Omental fat pad (tissue), 4 donors: Measurements from ENCODE around the gene SNX14. TPM values are rescaled to one million over a fixed set of nuclear protein-coding genes. Genes with fewer than 3 reads are reported as not detected.

ENCODE experiments used
- ATAC-seq: fragments of 150-250 bp; one replicate; pipeline ENCODE4 v1.9.1; 2016; ENCODE audit warnings: mild to moderate bottlenecking, moderate library complexity; ENCODE audit not compliant: low FRiP score
- DNase-seq: peaks from one replicate; pipeline ENCODE4 v3.0.0-alpha.2; 2019; ENCODE audit warnings: low spot score
- total RNA-seq, 4 donors: library from RNA; depleted of rRNA; stranded (reverse); fragments of >200 nt; gene quantifications; one replicate each; pipeline ENCODE4 v1.1.0, GENCODE V29; 2016
- TF ChIP-seq, protein P1 (sequence below), 3 donors: fragments of 450-650 bp; IDR thresholded peaks; one replicate each; pipeline ENCODE4 v1.5.1; 2016 to 2017; ENCODE audit warnings: antibody characterized with exemption in 3 of 3, mild to moderate bottlenecking in 3 of 3, moderate library complexity in 2 of 3

The SNX14 gene
- total RNA-seq, 4 donors from 2014 or later, result 62.8 to 97.6 (median 85.9) TPM

DNA sequence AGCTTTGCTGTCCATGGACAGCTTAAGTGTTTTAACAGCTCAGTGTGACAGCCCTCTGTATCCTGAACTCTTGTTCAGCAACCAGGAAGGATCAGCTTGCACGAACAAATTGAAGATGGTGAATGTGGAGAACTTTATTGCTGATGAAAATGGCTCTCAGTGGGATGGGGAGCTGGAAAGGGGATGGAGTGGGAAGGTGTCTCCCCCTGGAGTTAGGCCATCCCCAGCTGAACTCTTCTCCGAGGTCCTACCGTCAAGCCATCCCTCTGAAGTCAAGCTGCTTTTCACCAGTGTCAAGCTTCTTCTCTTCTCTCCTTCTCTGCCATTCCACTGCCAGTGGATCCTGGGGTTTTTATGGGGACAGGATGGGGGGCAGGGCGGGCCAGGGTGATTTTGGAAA lies 117.1 kb downstream of the SNX14 start:
- ATAC-seq, result no peak
- TF ChIP-seq, protein P1, sequence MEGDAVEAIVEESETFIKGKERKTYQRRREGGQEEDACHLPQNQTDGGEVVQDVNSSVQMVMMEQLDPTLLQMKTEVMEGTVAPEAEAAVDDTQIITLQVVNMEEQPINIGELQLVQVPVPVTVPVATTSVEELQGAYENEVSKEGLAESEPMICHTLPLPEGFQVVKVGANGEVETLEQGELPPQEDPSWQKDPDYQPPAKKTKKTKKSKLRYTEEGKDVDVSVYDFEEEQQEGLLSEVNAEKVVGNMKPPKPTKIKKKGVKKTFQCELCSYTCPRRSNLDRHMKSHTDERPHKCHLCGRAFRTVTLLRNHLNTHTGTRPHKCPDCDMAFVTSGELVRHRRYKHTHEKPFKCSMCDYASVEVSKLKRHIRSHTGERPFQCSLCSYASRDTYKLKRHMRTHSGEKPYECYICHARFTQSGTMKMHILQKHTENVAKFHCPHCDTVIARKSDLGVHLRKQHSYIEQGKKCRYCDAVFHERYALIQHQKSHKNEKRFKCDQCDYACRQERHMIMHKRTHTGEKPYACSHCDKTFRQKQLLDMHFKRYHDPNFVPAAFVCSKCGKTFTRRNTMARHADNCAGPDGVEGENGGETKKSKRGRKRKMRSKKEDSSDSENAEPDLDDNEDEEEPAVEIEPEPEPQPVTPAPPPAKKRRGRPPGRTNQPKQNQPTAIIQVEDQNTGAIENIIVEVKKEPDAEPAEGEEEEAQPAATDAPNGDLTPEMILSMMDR (IDR thresholded peaks at IDR 0.05), result no peak
- DNase-seq, result no peak

DNA sequence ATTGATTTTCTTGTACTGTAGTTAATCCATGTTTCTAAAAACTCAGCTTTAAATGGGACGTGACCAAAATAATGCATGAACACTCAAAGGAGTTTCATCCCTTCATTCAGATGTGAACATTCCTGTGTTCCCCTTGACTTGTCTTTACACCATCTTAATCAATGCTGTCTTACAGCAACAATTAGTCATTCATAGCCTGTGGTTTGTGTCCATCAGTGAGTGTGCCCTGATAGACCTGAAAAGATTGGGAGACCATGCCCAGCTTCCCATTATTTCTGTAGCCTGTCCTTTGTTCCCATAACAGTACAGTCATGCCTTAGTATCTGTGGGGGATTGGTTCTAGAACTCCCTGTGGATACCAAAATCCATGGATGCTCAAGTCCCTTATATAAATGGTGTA lies 119.9 kb downstream of the SNX14 start:
- no peak for DNase-seq
- no peak for ATAC-seq
- TF ChIP-seq, protein P1 (IDR thresholded peaks at IDR 0.05), result no peak

DNA sequence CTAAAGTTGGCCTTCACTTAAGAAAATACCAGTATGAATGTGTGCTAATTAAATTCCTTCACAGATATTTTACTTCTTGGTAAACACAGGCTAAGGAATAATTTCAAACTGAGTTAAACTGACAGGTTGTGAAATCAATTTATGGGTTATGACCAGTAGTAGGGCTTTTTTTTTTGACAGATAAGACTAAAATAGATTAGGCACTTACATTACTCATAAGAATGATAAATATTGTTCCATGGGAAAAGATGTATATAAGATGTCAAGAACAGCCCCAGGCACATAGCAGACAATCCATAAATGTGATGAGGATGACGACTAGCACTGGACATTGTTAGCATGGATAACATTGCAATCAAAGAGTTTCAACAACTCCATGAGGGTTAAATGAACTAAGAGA lies 120.9 kb downstream of the SNX14 start:
- TF ChIP-seq, protein P1 (IDR thresholded peaks at IDR 0.05), result no peak
- DNase-seq (no peak), ATAC-seq (no peak)

DNA sequence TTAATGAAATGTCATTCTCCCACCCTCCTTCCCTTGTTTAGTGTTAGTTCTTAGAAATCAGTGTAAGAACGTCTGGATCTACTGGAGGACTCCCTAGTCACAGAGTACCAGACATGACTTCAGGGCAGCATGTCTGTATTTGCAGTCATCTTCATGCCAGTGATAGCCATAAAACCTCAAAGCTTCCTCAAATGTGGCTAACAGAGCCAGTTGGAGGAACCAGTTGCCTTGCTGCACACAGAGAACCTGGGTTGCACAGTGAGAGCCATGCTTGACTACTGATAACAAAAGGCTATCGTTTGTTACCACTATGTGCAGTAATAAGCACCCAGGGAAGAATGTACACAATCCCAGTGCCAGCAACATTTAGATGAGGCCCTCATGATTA lies 123.6 kb downstream of the SNX14 start:
- TF ChIP-seq, protein P1 (IDR thresholded peaks at IDR 0.05), result no peak
- DNase-seq (no peak), ATAC-seq (no peak)

DNA sequence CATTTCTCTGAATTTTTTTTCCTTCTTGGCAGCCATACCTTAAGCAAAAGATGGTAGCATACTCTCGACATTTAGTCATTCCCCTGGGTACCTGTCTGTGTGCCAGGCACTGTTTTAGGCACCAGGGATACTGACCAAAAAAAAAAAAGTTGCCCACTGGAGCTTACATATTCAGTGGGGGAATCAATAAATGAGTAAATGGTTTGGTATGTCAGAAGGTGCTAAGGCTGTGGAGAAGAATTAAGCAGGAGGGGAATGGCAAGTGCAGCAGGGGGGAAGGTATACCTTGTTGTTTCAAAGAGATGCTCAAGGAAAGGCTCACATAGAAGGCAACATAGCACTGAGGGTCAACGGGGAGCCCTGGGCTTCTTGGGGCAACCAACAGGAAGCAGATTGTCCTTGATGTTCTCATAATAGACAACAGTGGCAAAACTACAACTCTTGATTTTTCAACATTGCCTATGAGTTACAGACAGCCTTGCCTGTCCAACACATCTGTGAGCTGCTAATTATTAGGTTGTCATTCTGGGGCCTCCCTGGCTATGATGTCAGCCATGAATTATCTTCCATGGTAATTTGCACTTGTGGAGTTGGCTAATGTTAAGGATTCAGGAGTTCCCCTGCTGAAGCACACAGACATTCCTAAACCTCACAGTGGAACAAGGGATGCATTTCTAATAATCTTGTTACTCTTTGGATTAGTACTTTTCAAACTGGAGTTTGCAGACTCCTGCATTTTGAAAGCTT lies 124.2 kb downstream of the SNX14 start:
- DNase-seq (no peak), ATAC-seq (no peak)
- TF ChIP-seq, protein P1 (IDR thresholded peaks at IDR 0.05), result no peak

DNA sequence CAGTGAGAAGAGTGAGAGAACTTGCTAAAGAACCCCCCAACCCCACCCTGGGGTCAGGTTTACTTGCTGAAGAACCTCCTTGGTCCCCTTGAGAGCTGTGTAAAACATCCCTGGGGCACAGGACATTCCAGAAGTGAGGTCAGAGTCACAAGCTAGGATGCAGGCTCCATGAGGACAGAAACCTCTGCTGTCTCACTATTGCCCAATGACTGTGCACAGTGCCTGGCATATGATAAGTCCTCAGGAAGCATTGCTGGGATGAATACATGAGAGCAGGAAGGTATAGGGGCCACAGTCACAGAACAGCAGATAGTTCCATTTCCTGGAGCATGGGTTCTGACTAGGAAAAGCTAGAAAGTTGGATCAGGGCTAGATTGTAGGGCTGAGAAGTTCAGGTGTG lies 125.3 kb downstream of the SNX14 start:
- TF ChIP-seq, protein P1 (IDR thresholded peaks at IDR 0.05), result no peak
- ATAC-seq, result no peak

DNA sequence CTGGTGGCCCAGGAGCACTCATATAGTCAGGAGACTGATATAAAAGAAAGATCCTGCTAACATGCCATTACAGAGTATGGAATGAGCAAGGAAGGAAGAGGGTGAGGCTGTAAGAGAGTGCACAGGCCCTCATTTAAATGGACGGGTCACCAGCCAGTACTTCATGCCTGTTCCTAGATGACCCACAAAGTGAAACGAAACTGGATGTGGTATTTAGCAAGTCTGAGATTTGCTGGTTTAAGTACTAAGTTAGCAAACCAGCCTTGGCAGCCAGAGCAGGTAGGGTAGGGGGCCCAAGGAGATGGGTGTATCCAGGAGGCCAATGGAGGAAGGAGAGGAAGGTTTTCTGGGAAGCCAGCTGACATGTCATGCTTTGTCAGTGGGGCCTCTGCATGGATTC lies 127.9 kb downstream of the SNX14 start:
- no peak for ATAC-seq
- TF ChIP-seq, protein P1 (IDR thresholded peaks at IDR 0.05), result no peak
- no peak for DNase-seq

More for the DNA sequence above, 125.3 kb downstream of the SNX14 start:
- DNase-seq, result no peak
